SK-N-SH treated with all-trans-retinoic acid at 6 μM for 48 hours (cell line): Measurements from ENCODE around the gene HINT3.

Experiments used
- ATAC-seq: fragments of 200-7000 bp; cut with Tn5 transposase; 3 replicates; pipeline ENCODE4 v1.9.1; 2020; ENCODE audit warnings: mild to moderate bottlenecking, moderate library complexity
- BACH2 ChIP-seq: fragments of 250-450 bp; sonication (Bioruptor Pico); IDR thresholded peaks from 2 replicates; pipeline ENCODE4 v1.9.0; 2021; ENCODE audit warnings: mild to moderate bottlenecking, borderline replicate concordance
- CSDC2 ChIP-seq: fragments of 250-450 bp; sonication (Bioruptor Pico); IDR thresholded peaks from 2 replicates; pipeline ENCODE4 v1.5.0; 2020; ENCODE audit warnings: mild to moderate bottlenecking, moderate library complexity
- ESRRG ChIP-seq: fragments of 250-450 bp; sonication (Bioruptor Pico); IDR thresholded peaks from 2 replicates; pipeline ENCODE4 v1.6.1; 2021; ENCODE audit warnings: mild to moderate bottlenecking
- GLIS3 ChIP-seq: fragments of 250-450 bp; sonication (Bioruptor Pico); IDR thresholded peaks from 2 replicates; pipeline ENCODE4 v1.5.0; 2020; ENCODE audit warnings: mild to moderate bottlenecking, moderate library complexity
- ISL1 ChIP-seq: fragments of 250-450 bp; sonication (Bioruptor Pico); IDR thresholded peaks from 2 replicates; pipeline ENCODE4 v2.1.2; 2022; ENCODE audit warnings: mild to moderate bottlenecking, moderate library complexity
- OSR1 ChIP-seq: fragments of 250-450 bp; sonication (Bioruptor Pico); IDR thresholded peaks from 2 replicates; pipeline ENCODE4 v1.8.0; 2022; ENCODE audit warnings: moderate library complexity, mild to moderate bottlenecking, inconsistent platforms
- PPARA ChIP-seq: fragments of 250-450 bp; sonication (Bioruptor Pico); IDR thresholded peaks from 2 replicates; pipeline ENCODE4 v1.5.0; 2020; ENCODE audit warnings: mild to moderate bottlenecking, borderline replicate concordance
- RARB ChIP-seq: fragments of 250-450 bp; sonication (Bioruptor Pico); IDR thresholded peaks from 2 replicates; pipeline ENCODE4 v1.8.0; 2021; ENCODE audit warnings: mild to moderate bottlenecking, moderate library complexity
- SNAI2 ChIP-seq: fragments of 250-450 bp; sonication (Bioruptor Pico); IDR thresholded peaks from 2 replicates; pipeline ENCODE4 v1.5.0; 2020; ENCODE audit warnings: mild to moderate bottlenecking, moderate library complexity
- TCF4 ChIP-seq: fragments of 250-450 bp; sonication (Bioruptor Pico); IDR thresholded peaks from 2 replicates; pipeline ENCODE4 v1.8.0; 2021; ENCODE audit warnings: mild to moderate bottlenecking, moderate library complexity, borderline replicate concordance
- TOX ChIP-seq: fragments of 250-450 bp; sonication (Bioruptor Pico); IDR thresholded peaks from 2 replicates; pipeline ENCODE4 v1.8.0; 2021; ENCODE audit warnings: mild to moderate bottlenecking, moderate library complexity, borderline replicate concordance
- ZC3H10 ChIP-seq: fragments of 250-450 bp; sonication (Bioruptor Pico); IDR thresholded peaks from 2 replicates; pipeline ENCODE4 v1.5.1; 2021; ENCODE audit warnings: mild to moderate bottlenecking, moderate library complexity
- ZFP30 ChIP-seq: fragments of 450-650 bp; formaldehyde crosslinking; IDR thresholded peaks from 2 replicates; pipeline ENCODE4 v1.5.0; 2022; ENCODE audit warnings: mild to moderate bottlenecking, moderate library complexity
- ZNF565 ChIP-seq: fragments of 450-650 bp; formaldehyde crosslinking; conservative IDR thresholded peaks from 2 replicates; pipeline ENCODE4 v1.5.0; 2020; ENCODE audit warnings: low read depth, mild to moderate bottlenecking, moderate library complexity
- ZNF70 ChIP-seq: fragments of 450-650 bp; formaldehyde crosslinking; IDR thresholded peaks from 2 replicates; pipeline ENCODE4 v1.5.0; 2020; ENCODE audit warnings: mild to moderate bottlenecking, moderate library complexity
- ZNF8 ChIP-seq: fragments of 450-650 bp; formaldehyde crosslinking; IDR thresholded peaks from 2 replicates; pipeline ENCODE4 v1.5.0; 2020; ENCODE audit warnings: mild to moderate bottlenecking, moderate library complexity
- TF ChIP-seq, protein P1 (sequence below): fragments of 250-450 bp; sonication (Bioruptor Pico); IDR thresholded peaks from 2 replicates; pipeline ENCODE4 v1.8.0; 2021; ENCODE audit warnings: low read depth, mild to moderate bottlenecking, moderate library complexity, borderline replicate concordance
- TF ChIP-seq, protein P2 (sequence below): fragments of 250-450 bp; sonication (Bioruptor Pico); IDR thresholded peaks from 2 replicates; pipeline ENCODE4 v1.5.1; 2021; ENCODE audit warnings: mild to moderate bottlenecking, moderate library complexity
- TF ChIP-seq, protein P3 (sequence below): fragments of 250-450 bp; sonication (Bioruptor Pico); IDR thresholded peaks from 2 replicates; pipeline ENCODE4 v1.5.0; 2020; ENCODE audit warnings: mild to moderate bottlenecking, moderate library complexity
- TF ChIP-seq, protein P4 (sequence below): fragments of 250-450 bp; sonication (Bioruptor Pico); IDR thresholded peaks from 2 replicates; pipeline ENCODE4 v1.5.1; 2020; ENCODE audit warnings: low read depth, mild to moderate bottlenecking, moderate library complexity
- TF ChIP-seq, protein P5 (sequence below): fragments of 250-450 bp; sonication (Bioruptor Pico); IDR thresholded peaks from 2 replicates; pipeline ENCODE4 v1.8.0; 2020; ENCODE audit warnings: mild to moderate bottlenecking, moderate library complexity, borderline replicate concordance

Gene HINT3

DNA sequence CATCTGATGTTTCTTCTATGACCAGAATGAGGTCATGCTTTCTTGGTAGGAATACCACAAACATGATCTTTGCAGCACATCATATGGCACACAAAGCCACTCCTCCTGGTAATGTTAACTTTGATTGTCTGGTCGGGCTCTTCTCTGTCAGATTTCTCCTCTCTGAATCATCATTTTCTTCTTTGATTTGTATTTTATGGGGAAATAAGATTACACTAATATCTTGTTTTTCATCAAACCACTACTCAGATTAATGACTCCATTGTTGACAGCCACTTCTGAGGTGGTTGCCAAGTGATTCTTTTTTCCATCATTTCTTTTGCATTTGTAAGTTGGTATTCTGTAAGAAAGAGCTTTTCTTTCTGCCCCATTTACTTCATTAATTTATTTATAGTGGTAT is 59.3 kb downstream of the HINT3 start:
- peak; percentile 96 for ATAC-seq
- TF ChIP-seq, protein P1, sequence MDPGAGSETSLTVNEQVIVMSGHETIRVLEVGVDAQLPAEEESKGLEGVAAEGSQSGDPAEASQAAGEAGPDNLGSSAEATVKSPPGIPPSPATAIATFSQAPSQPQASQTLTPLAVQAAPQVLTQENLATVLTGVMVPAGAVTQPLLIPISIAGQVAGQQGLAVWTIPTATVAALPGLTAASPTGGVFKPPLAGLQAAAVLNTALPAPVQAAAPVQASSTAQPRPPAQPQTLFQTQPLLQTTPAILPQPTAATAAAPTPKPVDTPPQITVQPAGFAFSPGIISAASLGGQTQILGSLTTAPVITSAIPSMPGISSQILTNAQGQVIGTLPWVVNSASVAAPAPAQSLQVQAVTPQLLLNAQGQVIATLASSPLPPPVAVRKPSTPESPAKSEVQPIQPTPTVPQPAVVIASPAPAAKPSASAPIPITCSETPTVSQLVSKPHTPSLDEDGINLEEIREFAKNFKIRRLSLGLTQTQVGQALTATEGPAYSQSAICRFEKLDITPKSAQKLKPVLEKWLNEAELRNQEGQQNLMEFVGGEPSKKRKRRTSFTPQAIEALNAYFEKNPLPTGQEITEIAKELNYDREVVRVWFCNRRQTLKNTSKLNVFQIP, result no peak
- peak; percentile 92 for TF ChIP-seq ISL1
- TF ChIP-seq ZNF70 (CRISPR knock-in tag), result no peak
- no peak for TF ChIP-seq ZFP30 (CRISPR knock-in tag)
- no peak for TF ChIP-seq SNAI2 (CRISPR knock-in tag)
- no peak for TF ChIP-seq PPARA (CRISPR knock-in tag)
- TF ChIP-seq TOX (CRISPR knock-in tag), result no peak; the same call in 1 of the 2 replicates
- TF ChIP-seq, protein P2, sequence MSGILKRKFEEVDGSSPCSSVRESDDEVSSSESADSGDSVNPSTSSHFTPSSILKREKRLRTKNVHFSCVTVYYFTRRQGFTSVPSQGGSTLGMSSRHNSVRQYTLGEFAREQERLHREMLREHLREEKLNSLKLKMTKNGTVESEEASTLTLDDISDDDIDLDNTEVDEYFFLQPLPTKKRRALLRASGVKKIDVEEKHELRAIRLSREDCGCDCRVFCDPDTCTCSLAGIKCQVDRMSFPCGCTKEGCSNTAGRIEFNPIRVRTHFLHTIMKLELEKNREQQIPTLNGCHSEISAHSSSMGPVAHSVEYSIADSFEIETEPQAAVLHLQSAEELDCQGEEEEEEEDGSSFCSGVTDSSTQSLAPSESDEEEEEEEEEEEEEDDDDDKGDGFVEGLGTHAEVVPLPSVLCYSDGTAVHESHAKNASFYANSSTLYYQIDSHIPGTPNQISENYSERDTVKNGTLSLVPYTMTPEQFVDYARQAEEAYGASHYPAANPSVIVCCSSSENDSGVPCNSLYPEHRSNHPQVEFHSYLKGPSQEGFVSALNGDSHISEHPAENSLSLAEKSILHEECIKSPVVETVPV (CRISPR knock-in tag), result no peak
- no peak for TF ChIP-seq ZNF8 (CRISPR knock-in tag)
- no peak for TF ChIP-seq RARB (CRISPR knock-in tag)
- peak; percentile 45; the same call in 1 of the 2 replicates for TF ChIP-seq ZC3H10 (CRISPR knock-in tag)
- no peak for TF ChIP-seq TCF4 (CRISPR knock-in tag)
- TF ChIP-seq OSR1, result no peak
- TF ChIP-seq, protein P3, sequence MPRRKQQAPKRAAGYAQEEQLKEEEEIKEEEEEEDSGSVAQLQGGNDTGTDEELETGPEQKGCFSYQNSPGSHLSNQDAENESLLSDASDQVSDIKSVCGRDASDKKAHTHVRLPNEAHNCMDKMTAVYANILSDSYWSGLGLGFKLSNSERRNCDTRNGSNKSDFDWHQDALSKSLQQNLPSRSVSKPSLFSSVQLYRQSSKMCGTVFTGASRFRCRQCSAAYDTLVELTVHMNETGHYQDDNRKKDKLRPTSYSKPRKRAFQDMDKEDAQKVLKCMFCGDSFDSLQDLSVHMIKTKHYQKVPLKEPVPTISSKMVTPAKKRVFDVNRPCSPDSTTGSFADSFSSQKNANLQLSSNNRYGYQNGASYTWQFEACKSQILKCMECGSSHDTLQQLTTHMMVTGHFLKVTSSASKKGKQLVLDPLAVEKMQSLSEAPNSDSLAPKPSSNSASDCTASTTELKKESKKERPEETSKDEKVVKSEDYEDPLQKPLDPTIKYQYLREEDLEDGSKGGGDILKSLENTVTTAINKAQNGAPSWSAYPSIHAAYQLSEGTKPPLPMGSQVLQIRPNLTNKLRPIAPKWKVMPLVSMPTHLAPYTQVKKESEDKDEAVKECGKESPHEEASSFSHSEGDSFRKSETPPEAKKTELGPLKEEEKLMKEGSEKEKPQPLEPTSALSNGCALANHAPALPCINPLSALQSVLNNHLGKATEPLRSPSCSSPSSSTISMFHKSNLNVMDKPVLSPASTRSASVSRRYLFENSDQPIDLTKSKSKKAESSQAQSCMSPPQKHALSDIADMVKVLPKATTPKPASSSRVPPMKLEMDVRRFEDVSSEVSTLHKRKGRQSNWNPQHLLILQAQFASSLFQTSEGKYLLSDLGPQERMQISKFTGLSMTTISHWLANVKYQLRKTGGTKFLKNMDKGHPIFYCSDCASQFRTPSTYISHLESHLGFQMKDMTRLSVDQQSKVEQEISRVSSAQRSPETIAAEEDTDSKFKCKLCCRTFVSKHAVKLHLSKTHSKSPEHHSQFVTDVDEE, result no peak
- TF ChIP-seq, protein P4, sequence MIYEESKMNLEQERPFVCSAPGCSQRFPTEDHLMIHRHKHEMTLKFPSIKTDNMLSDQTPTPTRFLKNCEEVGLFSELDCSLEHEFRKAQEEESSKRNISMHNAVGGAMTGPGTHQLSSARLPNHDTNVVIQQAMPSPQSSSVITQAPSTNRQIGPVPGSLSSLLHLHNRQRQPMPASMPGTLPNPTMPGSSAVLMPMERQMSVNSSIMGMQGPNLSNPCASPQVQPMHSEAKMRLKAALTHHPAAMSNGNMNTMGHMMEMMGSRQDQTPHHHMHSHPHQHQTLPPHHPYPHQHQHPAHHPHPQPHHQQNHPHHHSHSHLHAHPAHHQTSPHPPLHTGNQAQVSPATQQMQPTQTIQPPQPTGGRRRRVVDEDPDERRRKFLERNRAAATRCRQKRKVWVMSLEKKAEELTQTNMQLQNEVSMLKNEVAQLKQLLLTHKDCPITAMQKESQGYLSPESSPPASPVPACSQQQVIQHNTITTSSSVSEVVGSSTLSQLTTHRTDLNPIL (CRISPR knock-in tag), result peak; percentile 46; the same call in 1 of the 2 replicates
- no peak for TF ChIP-seq GLIS3 (CRISPR knock-in tag)
- no peak for TF ChIP-seq BACH2 (CRISPR knock-in tag)
- no peak for TF ChIP-seq ZNF565 (CRISPR knock-in tag)
- no peak for TF ChIP-seq CSDC2 (CRISPR knock-in tag)
- TF ChIP-seq, protein P5, sequence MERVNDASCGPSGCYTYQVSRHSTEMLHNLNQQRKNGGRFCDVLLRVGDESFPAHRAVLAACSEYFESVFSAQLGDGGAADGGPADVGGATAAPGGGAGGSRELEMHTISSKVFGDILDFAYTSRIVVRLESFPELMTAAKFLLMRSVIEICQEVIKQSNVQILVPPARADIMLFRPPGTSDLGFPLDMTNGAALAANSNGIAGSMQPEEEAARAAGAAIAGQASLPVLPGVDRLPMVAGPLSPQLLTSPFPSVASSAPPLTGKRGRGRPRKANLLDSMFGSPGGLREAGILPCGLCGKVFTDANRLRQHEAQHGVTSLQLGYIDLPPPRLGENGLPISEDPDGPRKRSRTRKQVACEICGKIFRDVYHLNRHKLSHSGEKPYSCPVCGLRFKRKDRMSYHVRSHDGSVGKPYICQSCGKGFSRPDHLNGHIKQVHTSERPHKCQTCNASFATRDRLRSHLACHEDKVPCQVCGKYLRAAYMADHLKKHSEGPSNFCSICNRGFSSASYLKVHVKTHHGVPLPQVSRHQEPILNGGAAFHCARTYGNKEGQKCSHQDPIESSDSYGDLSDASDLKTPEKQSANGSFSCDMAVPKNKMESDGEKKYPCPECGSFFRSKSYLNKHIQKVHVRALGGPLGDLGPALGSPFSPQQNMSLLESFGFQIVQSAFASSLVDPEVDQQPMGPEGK (CRISPR knock-in tag), result 0 out of 2 replicates have a peak, but pooled peaks have one; percentile 17
- TF ChIP-seq ESRRG (CRISPR knock-in tag), result no peak
- TF ChIP-seq, all 23 proteins: peak for 4

DNA sequence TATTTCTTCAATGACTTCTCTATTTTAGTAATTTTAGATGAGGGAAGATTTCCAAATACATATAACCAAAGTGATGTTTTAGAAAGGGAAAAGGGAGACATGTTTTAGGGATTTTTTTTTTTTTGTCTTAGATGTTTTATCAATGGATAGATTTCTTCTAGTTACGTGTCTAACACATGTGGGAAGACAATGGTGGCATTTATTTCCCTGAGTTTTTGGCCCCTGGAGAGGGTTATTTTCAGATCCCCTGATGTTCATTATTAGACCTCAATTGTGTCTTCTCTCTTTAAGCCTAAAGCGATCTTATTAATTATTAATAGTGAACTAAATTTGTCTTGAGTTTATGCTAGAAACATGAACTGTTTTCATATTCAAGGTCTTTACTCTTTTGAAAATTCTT is 60.0 kb downstream of the HINT3 start:
- no peak for TF ChIP-seq TOX (CRISPR knock-in tag)
- TF ChIP-seq, protein P5 (CRISPR knock-in tag), result no peak
- TF ChIP-seq, protein P3, result no peak
- no peak for ATAC-seq
